ENCODE results near the gene FAM117B.

Gene FAM117B

DNA sequence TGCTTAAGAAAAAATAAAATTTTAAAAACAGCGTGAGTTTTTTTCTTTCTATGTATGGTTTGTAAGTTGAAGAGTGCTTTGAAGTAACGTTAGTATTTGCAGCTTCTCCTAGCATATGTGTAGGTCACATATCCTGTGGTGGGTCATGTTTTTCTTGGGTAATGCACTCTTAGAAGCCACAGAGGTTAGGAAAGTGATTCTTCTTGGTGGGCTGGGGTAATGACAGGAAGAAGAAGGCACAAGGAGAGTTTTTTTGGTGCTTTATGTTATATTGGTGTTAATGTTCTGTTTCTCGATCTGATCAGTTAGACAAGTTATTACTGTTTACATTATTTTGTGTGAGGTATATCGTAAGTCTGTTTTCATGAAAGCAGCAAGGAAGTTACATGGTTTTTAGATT lies 127.8 kb downstream of the FAM117B start:
- Mint-ChIP-seq H3K4me1 (ENCODE audit: low read depth in 2 of 2) (peaks cover 4 to 11% of the 10 kb centered on the region in 2 donors), H3K36me3 (ENCODE audit: insufficient read depth) (peaks cover 11% of the 10 kb centered on the region), H3K4me3 (no peak overlapping the region), H3K27ac (peak overlapping the region in 1 of 2 donors; percentile 72), H3K27me3 (no peaks in the 10 kb centered on the region), H3K9me3 (no peaks in the 10 kb centered on the region)
- ATAC-seq (replicated peaks) (peak; percentile 56), DNase-seq (no peak)

- no peaks in the 10 kb centered on the region for H3K27me3 Mint-ChIP-seq
- no peak overlapping the region for H3K4me3 Mint-ChIP-seq
- ATAC-seq (replicated peaks) (no peak), DNase-seq (no peak)
- H3K36me3 Mint-ChIP-seq (ENCODE audit: insufficient read depth): peaks cover 11% of the 10 kb centered on the region
- peaks cover 4 to 11% of the 10 kb centered on the region in 2 donors for H3K4me1 Mint-ChIP-seq (ENCODE audit: low read depth in 2 of 2)
- H3K9me3 Mint-ChIP-seq: no peaks in the 10 kb centered on the region
- H3K27ac Mint-ChIP-seq: peak overlapping the region in 1 of 2 donors; percentile 0
Observed at GRCh38 chr2:202763916-202764315, 129.1 kb downstream of the FAM117B start.

DNA sequence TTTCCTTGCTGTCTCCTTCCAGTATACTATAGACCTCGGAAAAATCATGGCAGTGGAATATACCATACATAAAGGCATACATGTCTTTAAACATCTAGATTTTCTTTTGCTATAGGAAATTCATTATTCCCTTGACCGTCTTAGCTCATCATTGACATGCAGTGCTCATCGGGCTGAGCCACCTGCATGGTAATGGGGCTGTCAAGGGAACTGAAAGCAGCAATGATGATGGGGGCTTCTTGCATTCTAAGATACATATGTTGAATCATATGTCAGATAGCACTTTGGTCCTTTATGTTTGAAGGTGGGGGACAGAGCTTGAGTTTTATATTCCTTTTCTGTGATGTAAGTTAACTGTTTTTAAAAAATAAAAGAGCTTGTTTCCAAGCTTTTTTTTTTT lies 130.2 kb downstream of the FAM117B start:
- H3K4me3 Mint-ChIP-seq: no peak overlapping the region
- DNase-seq (no peak), ATAC-seq (replicated peaks) (no peak)
- peaks cover 10% of the 10 kb centered on the region for H3K36me3 Mint-ChIP-seq (ENCODE audit: insufficient read depth)
- no peaks in the 10 kb centered on the region for H3K27me3 Mint-ChIP-seq
- peak overlapping the region in 1 of 2 donors; percentile 44 for H3K27ac Mint-ChIP-seq
- peaks cover 4 to 11% of the 10 kb centered on the region in 2 donors for H3K4me1 Mint-ChIP-seq (ENCODE audit: low read depth in 2 of 2)
- H3K9me3 Mint-ChIP-seq: no peaks in the 10 kb centered on the region

GRCh38 chr2:202765436-202765835 lies 130.7 kb downstream of the FAM117B start:
- ATAC-seq (replicated peaks) (no peak), DNase-seq (no peak)
- Mint-ChIP-seq H3K9me3 (no peaks in the 10 kb centered on the region), H3K4me1 (ENCODE audit: low read depth in 2 of 2) (peaks cover 4 to 9% of the 10 kb centered on the region in 2 donors), H3K27ac (peak overlapping the region in 1 of 2 donors; percentile 44), H3K27me3 (no peaks in the 10 kb centered on the region), H3K36me3 (ENCODE audit: insufficient read depth) (peaks cover 12% of the 10 kb centered on the region), H3K4me3 (no peak overlapping the region)

DNA sequence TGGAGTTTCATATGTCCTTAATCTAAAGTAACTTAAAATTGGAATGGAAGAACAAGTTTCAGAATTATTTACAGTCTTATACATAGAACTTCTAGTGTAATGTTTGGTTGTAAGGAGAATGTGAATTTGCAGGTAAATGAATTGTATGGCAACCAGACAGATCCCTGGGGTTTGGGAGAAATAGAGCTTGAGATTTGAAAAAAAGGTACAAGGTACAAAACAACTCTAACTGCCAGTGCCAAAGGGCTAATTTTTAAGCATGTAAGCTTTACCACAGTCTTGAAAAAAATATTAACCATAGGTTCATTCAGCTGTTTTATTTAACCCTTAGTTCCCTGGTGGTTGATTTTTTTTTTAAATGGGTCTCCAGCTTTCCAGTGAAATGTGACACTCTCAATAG lies 133.5 kb downstream of the FAM117B start:
- no peak overlapping the region for H3K27ac Mint-ChIP-seq
- H3K4me3 Mint-ChIP-seq: no peak overlapping the region
- H3K27me3 Mint-ChIP-seq: no peaks in the 10 kb centered on the region
- H3K36me3 Mint-ChIP-seq (ENCODE audit: insufficient read depth): peaks cover 22% of the 10 kb centered on the region
- no peaks in the 10 kb centered on the region for H3K4me1 Mint-ChIP-seq (ENCODE audit: low read depth in 2 of 2)
- ATAC-seq (replicated peaks) (no peak), DNase-seq (no peak)
- H3K9me3 Mint-ChIP-seq: no peaks in the 10 kb centered on the region

DNA sequence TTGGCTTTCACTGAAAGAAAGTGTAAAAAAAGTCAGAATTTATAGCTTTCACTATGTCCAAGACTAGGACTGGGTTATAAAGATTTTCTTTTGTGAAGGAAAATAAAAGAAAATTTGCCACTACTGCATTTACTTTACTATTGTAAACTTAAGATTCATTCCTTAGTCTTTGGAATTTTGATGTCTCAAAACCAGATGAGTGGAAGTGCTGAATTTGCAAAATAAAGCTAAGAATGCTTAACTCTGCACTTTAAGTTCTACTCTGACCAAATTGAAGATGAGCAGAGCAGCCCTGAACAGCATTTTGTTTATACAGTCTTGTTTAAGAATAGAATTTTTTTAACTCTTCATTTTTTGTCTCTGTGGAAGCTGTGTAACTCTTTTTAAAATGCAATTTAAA lies 134.4 kb downstream of the FAM117B start:
- H3K27ac Mint-ChIP-seq: no peak overlapping the region
- no peaks in the 10 kb centered on the region for H3K4me1 Mint-ChIP-seq (ENCODE audit: low read depth in 2 of 2)
- no peaks in the 10 kb centered on the region for H3K27me3 Mint-ChIP-seq
- H3K4me3 Mint-ChIP-seq: no peak overlapping the region
- ATAC-seq (replicated peaks) (no peak), DNase-seq (no peak)
- H3K9me3 Mint-ChIP-seq: no peaks in the 10 kb centered on the region
- H3K36me3 Mint-ChIP-seq (ENCODE audit: insufficient read depth): peaks cover 24% of the 10 kb centered on the region

GRCh38 chr2:202771336-202771735 lies 136.6 kb downstream of the FAM117B start:
- H3K27me3 Mint-ChIP-seq: no peaks in the 10 kb centered on the region
- DNase-seq (no peak), ATAC-seq (replicated peaks) (no peak)
- no peak overlapping the region for H3K27ac Mint-ChIP-seq
- H3K4me3 Mint-ChIP-seq: no peak overlapping the region
- no peaks in the 10 kb centered on the region for H3K4me1 Mint-ChIP-seq (ENCODE audit: low read depth in 2 of 2)
- no peaks in the 10 kb centered on the region for H3K9me3 Mint-ChIP-seq
- peaks cover 35% of the 10 kb centered on the region for H3K36me3 Mint-ChIP-seq (ENCODE audit: insufficient read depth)

- Mint-ChIP-seq H3K4me3 (no peak overlapping the region), H3K27ac (no peak overlapping the region), H3K9me3 (no peaks in the 10 kb centered on the region), H3K36me3 (ENCODE audit: insufficient read depth) (peaks cover 35% of the 10 kb centered on the region), H3K4me1 (ENCODE audit: low read depth in 2 of 2) (no peaks in the 10 kb centered on the region), H3K27me3 (no peaks in the 10 kb centered on the region)
- ATAC-seq (replicated peaks) (no peak), DNase-seq (no peak)
Observed at GRCh38 chr2:202771741-202772460, 137.1 kb downstream of the FAM117B start.

DNA sequence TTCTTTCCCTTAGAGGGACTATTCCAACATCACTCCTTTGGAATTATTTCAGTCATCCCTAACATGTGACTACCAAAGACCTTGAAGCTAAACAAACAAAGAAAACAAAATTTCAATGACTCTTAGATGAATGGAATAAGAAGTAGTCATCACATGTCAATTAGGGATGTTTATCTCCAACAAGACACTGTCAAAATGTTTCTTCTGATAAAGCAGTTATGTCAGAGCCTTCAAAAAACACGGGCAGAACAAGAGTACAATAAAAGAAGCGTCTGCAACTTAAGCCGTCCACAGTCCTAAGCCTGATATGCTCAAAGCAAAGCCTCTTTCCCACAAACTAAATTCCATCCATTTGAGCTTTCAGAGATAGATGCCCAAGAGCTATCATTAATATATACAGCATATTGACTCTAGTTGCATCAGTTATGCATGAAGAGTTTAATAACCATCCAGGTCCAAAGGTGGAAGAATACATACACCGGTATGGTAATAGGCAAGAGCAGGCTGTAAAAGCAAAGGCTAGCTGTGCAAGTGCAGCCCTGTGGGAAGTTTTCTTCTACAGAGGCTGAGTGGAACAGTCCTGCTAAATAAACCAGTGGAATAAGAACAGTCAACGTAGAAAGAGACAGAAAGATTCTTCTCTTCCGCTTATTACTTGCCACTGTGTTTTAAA lies 138.7 kb downstream of the FAM117B start:
- Mint-ChIP-seq H3K36me3 (ENCODE audit: insufficient read depth) (peaks cover 36% of the 10 kb centered on the region), H3K27ac (no peak overlapping the region), H3K4me1 (ENCODE audit: low read depth in 2 of 2) (no peaks in the 10 kb centered on the region), H3K4me3 (no peak overlapping the region), H3K9me3 (no peaks in the 10 kb centered on the region), H3K27me3 (no peaks in the 10 kb centered on the region)
- ATAC-seq (replicated peaks) (no peak), DNase-seq (no peak)

DNA sequence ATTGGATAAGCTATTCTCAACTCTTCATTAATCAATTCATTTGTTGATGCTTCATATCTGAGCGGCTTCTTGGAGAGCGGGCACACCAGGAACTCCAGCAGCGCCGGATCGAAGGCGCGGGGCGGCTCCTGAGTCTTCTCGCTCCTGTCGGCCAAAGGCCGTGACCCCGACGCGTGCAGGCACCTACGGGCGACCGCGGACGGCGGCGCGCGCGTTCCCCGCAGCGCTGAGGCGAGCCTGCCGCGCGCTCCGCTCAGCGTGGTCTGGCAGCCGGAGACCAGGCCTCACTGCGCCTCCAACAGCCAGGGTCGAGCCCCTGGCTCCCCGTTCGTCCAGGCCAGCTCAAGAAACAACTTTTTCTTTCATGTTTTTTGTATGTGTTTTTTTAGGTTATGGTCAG lies 139.3 kb downstream of the FAM117B start:
- Mint-ChIP-seq H3K4me3 (peak overlapping the region in 1 of 2 donors; percentile 5), H3K27ac (peak overlapping the region in 1 of 2 donors; percentile 53), H3K36me3 (ENCODE audit: insufficient read depth) (peaks cover 36% of the 10 kb centered on the region), H3K9me3 (no peaks in the 10 kb centered on the region), H3K27me3 (no peaks in the 10 kb centered on the region), H3K4me1 (ENCODE audit: low read depth in 2 of 2) (no peaks in the 10 kb centered on the region)
- no peak for DNase-seq
- no peak for ATAC-seq (replicated peaks)

DNA sequence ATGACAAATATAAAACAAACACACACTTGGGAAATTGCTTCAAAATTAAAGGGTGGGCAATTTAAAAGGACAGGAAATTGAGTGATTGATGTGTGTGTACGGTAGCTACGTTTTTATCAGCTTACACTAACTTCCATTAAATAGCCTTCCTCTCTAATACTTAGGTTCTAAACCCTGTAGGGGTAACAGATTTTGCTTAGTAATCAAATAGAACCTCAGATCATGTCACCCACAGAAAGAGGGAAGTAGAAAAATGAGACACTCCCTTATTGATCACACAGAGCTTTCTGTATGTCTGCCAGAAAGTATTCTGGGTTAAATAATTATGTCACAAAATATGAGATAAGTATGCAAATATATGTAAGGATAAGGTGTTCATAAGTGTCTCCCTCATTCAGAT lies 143.4 kb downstream of the FAM117B start:
- H3K27me3 Mint-ChIP-seq: no peaks in the 10 kb centered on the region
- peaks cover 24% of the 10 kb centered on the region for H3K36me3 Mint-ChIP-seq (ENCODE audit: insufficient read depth)
- ATAC-seq (replicated peaks): no peak
- H3K4me3 Mint-ChIP-seq: no peak overlapping the region
- no peaks in the 10 kb centered on the region for H3K4me1 Mint-ChIP-seq (ENCODE audit: low read depth in 2 of 2)
- no peak for DNase-seq
- no peaks in the 10 kb centered on the region for H3K9me3 Mint-ChIP-seq
- H3K27ac Mint-ChIP-seq: no peak overlapping the region

DNA sequence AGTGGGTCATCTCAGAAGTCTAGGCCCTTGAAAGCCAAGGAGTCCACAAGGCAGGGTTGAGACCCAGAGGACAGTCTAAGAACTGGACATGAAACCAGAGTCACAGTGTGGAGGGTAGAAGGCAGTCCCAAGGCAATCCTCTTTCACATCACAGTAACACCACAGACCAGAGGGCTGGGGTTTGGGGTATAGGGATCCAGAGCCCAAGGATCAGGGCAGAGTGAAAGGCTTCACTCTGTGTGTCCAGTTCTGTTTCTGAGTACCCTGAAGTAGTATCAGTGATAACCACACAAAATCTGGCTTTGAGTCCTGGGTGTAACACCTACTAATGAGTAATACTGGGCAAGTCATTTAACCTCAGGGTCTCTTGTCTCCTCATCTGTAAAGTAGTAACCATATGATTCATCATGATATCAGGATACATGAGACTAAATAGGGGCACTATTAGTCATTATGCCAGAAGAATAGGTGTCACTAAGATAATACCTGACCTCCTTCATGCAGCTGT lies 145.8 kb downstream of the FAM117B start:
- Mint-ChIP-seq H3K27me3 (no peaks in the 10 kb centered on the region), H3K36me3 (ENCODE audit: insufficient read depth) (peaks cover 24% of the 10 kb centered on the region), H3K27ac (no peak overlapping the region), H3K4me3 (no peak overlapping the region), H3K4me1 (ENCODE audit: low read depth in 2 of 2) (no peaks in the 10 kb centered on the region), H3K9me3 (no peaks in the 10 kb centered on the region)
- no peak for ATAC-seq (replicated peaks)
- DNase-seq: no peak

GRCh38 chr2:202782940-202783558 lies 148.3 kb downstream of the FAM117B start:
- H3K36me3 Mint-ChIP-seq (ENCODE audit: insufficient read depth): peaks cover 21% of the 10 kb centered on the region
- no peaks in the 10 kb centered on the region for H3K9me3 Mint-ChIP-seq
- H3K27me3 Mint-ChIP-seq: no peaks in the 10 kb centered on the region
- no peak for ATAC-seq (replicated peaks)
- no peak overlapping the region for H3K27ac Mint-ChIP-seq
- H3K4me3 Mint-ChIP-seq: no peak overlapping the region
- H3K4me1 Mint-ChIP-seq (ENCODE audit: low read depth in 2 of 2): no peaks in the 10 kb centered on the region
- DNase-seq: no peak

DNA sequence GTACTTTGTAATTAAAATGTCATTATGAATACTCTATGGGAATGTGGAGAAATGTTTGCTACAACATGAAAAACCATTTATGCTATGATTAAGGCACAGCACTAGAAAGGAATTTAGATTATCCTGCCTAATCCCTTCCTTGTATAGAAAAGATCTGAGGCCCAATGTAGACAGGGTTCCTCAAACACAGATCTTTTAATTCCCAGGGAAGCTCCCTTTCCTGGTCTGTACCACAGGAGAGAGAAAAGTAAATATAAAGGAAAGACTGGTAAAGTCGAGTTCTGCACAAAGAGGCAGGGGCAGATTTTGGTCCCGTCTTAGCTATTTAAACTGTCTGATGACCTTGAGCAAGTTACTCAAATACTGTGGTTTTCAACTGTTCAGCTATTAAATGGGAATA lies 152.1 kb downstream of the FAM117B start:
- DNase-seq: no peak
- Mint-ChIP-seq H3K27me3 (no peaks in the 10 kb centered on the region), H3K27ac (no peak overlapping the region)

More for the DNA sequence above, 152.1 kb downstream of the FAM117B start:
- no peak for ATAC-seq (replicated peaks)
- H3K4me3 Mint-ChIP-seq: no peak overlapping the region
- H3K9me3 Mint-ChIP-seq: no peaks in the 10 kb centered on the region
- H3K36me3 Mint-ChIP-seq (ENCODE audit: insufficient read depth): peaks cover 21% of the 10 kb centered on the region
- no peaks in the 10 kb centered on the region for H3K4me1 Mint-ChIP-seq (ENCODE audit: low read depth in 2 of 2)

Measured in effector memory CD8-positive, alpha-beta T cell (primary cell).